GM06990 (cell line): ENCODE data around the gene RAB37.

Source experiments
- DNase-seq: peaks from one replicate; pipeline ENCODE4 v3.0.0-alpha.2; 2011; ENCODE audit not compliant: insufficient read length; ENCODE audit errors: extremely low read depth
- H3K27me3 ChIP-seq: replicated peaks from 2 replicates; pipeline ENCODE4 v1.6.0; 2011; ENCODE audit warnings: low read length; ENCODE audit not compliant: control insufficient read depth, insufficient read depth
- H3K36me3 ChIP-seq: 2 replicates; pipeline ENCODE4 v1.5.1; 2011; ENCODE audit warnings: low read length; ENCODE audit not compliant: control insufficient read depth, insufficient read depth
- H3K4me3 ChIP-seq: replicated peaks from 2 replicates; pipeline ENCODE4 v1.5.1; 2011; ENCODE audit warnings: low read depth, mild to moderate bottlenecking, control low read depth, low read length
- CTCF ChIP-seq: IDR thresholded peaks from 2 replicates; pipeline ENCODE4 v1.5.1; 2011; ENCODE audit warnings: low read length, control low read depth, mild to moderate bottlenecking, inconsistent platforms; ENCODE audit not compliant: insufficient read depth, poor library complexity, severe bottlenecking

Gene RAB37

GRCh38 chr17:74792586-74793105 lies 55.6 kb downstream of the RAB37 start:
- Histone ChIP-seq H3K27me3 (no peaks in the 10 kb centered on the region), H3K36me3 (peaks cover 15% of the 10 kb centered on the region), H3K4me3 (no peak overlapping the region)
- TF ChIP-seq CTCF = no peak
- no peak for DNase-seq

- no peak overlapping the region for H3K4me3 ChIP-seq
- no peak for TF ChIP-seq CTCF
- DNase-seq = no peak
- peaks cover 26% of the 10 kb centered on the region for H3K36me3 ChIP-seq
- no peaks in the 10 kb centered on the region for H3K27me3 ChIP-seq
These were observed 58.4 kb downstream of the RAB37 start for GRCh38 chr17:74795327-74796020.

- no peaks in the 10 kb centered on the region for H3K27me3 ChIP-seq
- H3K36me3 ChIP-seq = peaks cover 24% of the 10 kb centered on the region
- no peak for TF ChIP-seq CTCF
- no peak overlapping the region for H3K4me3 ChIP-seq
- no peak for DNase-seq
These were observed 59.2 kb downstream of the RAB37 start for GRCh38 chr17:74796211-74796610.

GRCh38 chr17:74796866-74797265 lies 59.8 kb downstream of the RAB37 start:
- Histone ChIP-seq H3K36me3 (peaks cover 27% of the 10 kb centered on the region), H3K27me3 (no peaks in the 10 kb centered on the region), H3K4me3 (no peak overlapping the region)
- TF ChIP-seq CTCF = no peak
- DNase-seq = no peak
